Stimulated activated CD8-positive, alpha-beta memory T cell treated with anti-CD3 and anti-CD28 coated beads, Interleukin-2, amount 100 ng/mL, for 1 hour (primary cell): ENCODE results near the gene ZBTB43.

ENCODE experiments used
- DNase-seq, 2 donors: peaks; one replicate each; pipeline ENCODE4 v3.0.0-alpha.2; 2020; ENCODE audit warnings: low read depth in 2 of 2

ZBTB43 gene

GRCh38 chr9:126857261-126857960, 52.6 kb downstream of the ZBTB43 start:
- no peak for DNase-seq

- no peak for DNase-seq
Measured at GRCh38 chr9:126859111-126859510, 54.3 kb downstream of the ZBTB43 start.

GRCh38 chr9:126860077-126860756, 55.4 kb downstream of the ZBTB43 start, which contains the start of gene ZBTB34:
Gene ZBTB34 (plus strand): TSS chr9:126860639. CDS start chr9:126879400, 18,761 bp downstream.
- peak; percentile 55 to 65 for DNase-seq

GRCh38 chr9:126860757-126861466, 56.1 kb downstream of the ZBTB43 start:
- DNase-seq: no peak

GRCh38 chr9:126861707-126862103, 56.9 kb downstream of the ZBTB43 start:
- no peak for DNase-seq

GRCh38 chr9:126862104-126862761, 57.4 kb downstream of the ZBTB43 start:
- DNase-seq: no peak

- DNase-seq: no peak
Measured at GRCh38 chr9:126864771-126865170, 59.9 kb downstream of the ZBTB43 start.

GRCh38 chr9:126869368-126869767, 64.5 kb downstream of the ZBTB43 start:
- DNase-seq: no peak

- no peak for DNase-seq
Measured at GRCh38 chr9:126872516-126872915, 67.7 kb downstream of the ZBTB43 start.

GRCh38 chr9:126874546-126875314, 69.9 kb downstream of the ZBTB43 start:
- DNase-seq: no peak

GRCh38 chr9:126875756-126876510, 71.1 kb downstream of the ZBTB43 start:
- no peak for DNase-seq

- DNase-seq: no peak
Measured at GRCh38 chr9:126876531-126876930, 71.7 kb downstream of the ZBTB43 start.

- no peak for DNase-seq
Measured at GRCh38 chr9:126877418-126877817, 72.6 kb downstream of the ZBTB43 start.

GRCh38 chr9:126879288-126879687, 74.4 kb downstream of the ZBTB43 start:
- no peak for DNase-seq

- DNase-seq: no peak
Measured at GRCh38 chr9:126880226-126880946, 75.5 kb downstream of the ZBTB43 start.

GRCh38 chr9:126880947-126881332, 76.1 kb downstream of the ZBTB43 start:
- no peak for DNase-seq

GRCh38 chr9:126882746-126883145, 77.9 kb downstream of the ZBTB43 start:
- no peak for DNase-seq

- no peak for DNase-seq
Measured at GRCh38 chr9:126883636-126884035, 78.8 kb downstream of the ZBTB43 start.

GRCh38 chr9:126885131-126885641, 80.3 kb downstream of the ZBTB43 start:
- DNase-seq: no peak
